Measurements from ENCODE around the gene LETMD1. TPM values are rescaled to one million over a fixed set of nuclear protein-coding genes. Genes with fewer than 3 reads are reported as not detected.

LETMD1 gene
- total RNA-seq, 1 donor: 23.7 TPM

- no peak overlapping the region for H3K4me3 ChIP-seq (ENCODE audit: low read depth, low read length)
- DNase-seq (ENCODE audit: low read depth): peak; percentile 28
- no peak for TF ChIP-seq CTCF (IDR thresholded peaks at IDR 0.05; ENCODE audit: insufficient read depth, low read depth, low read length)
Observed at GRCh38 chr12:51056242-51056641, 8.1 kb downstream of the LETMD1 start.

GRCh38 chr12:51059086-51059485, 11.0 kb downstream of the LETMD1 start:
- no peak for DNase-seq (ENCODE audit: low read depth)
- H3K4me3 ChIP-seq (ENCODE audit: low read depth, low read length): no peak overlapping the region
- TF ChIP-seq CTCF (IDR thresholded peaks at IDR 0.05; ENCODE audit: insufficient read depth, low read depth, low read length): no peak

- TF ChIP-seq CTCF (IDR thresholded peaks at IDR 0.05; ENCODE audit: insufficient read depth, low read depth, low read length): no peak
- DNase-seq (ENCODE audit: low read depth): no peak
- H3K4me3 ChIP-seq (ENCODE audit: low read depth, low read length): no peak overlapping the region
Observed at GRCh38 chr12:51062631-51063397, 14.7 kb downstream of the LETMD1 start.

- H3K4me3 ChIP-seq (ENCODE audit: low read depth, low read length): no peak overlapping the region
- no peak for TF ChIP-seq CTCF (IDR thresholded peaks at IDR 0.05; ENCODE audit: insufficient read depth, low read depth, low read length)
- no peak for DNase-seq (ENCODE audit: low read depth)
Observed at GRCh38 chr12:51065530-51065929, 17.4 kb downstream of the LETMD1 start.

GRCh38 chr12:51067229-51067628, 19.1 kb downstream of the LETMD1 start:
- no peak for DNase-seq (ENCODE audit: low read depth)
- H3K4me3 ChIP-seq (ENCODE audit: low read depth, low read length): no peak overlapping the region
- no peak for TF ChIP-seq CTCF (IDR thresholded peaks at IDR 0.05; ENCODE audit: insufficient read depth, low read depth, low read length)

GRCh38 chr12:51067771-51068170, 19.6 kb downstream of the LETMD1 start:
- no peak for TF ChIP-seq CTCF (IDR thresholded peaks at IDR 0.05; ENCODE audit: insufficient read depth, low read depth, low read length)
- H3K4me3 ChIP-seq (ENCODE audit: low read depth, low read length): no peak overlapping the region
- no peak for DNase-seq (ENCODE audit: low read depth)

- DNase-seq (ENCODE audit: low read depth): peak; percentile 94
Observed at GRCh38 chr12:51070004-51070403, 21.9 kb downstream of the LETMD1 start.

More at GRCh38 chr12:51070004-51070403, 21.9 kb downstream of the LETMD1 start:
- TF ChIP-seq CTCF (IDR thresholded peaks at IDR 0.05; ENCODE audit: insufficient read depth, low read depth, low read length): no peak
- no peak overlapping the region for H3K4me3 ChIP-seq (ENCODE audit: low read depth, low read length)
